ENCODE results near the gene FAM227A.

FAM227A gene

DNA sequence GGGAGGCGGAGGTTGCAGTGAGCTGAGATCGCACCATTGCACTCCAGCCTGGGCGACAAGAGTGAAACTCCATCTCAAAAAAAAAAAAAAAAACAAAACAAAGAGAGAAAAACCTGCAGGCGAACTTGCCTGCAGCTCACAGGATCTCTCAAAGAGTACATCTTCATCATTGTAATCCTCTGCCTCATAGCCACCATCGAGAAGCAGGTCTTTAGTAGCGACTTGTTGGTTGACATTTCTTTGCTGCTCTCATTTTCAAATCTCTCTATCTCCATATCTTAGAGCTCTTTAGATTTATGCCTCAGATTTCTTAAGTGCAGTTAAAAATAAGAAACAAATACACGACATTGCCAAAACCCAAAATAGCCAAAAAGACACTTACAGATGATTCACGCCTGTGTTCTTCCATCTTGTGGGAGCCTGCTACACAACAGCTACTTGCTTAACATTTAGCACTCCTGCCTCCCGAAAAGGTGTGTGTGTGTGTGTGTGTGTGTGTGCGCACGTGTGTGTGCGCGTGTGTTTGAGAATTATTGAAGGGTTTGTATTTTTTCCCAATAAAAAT, 14.6 kb downstream of the FAM227A start:
- Histone ChIP-seq H3K4me3 (replicated peaks; ENCODE audit: low read depth, low read length) (no peak overlapping the region), H3K27me3 (replicated peaks; ENCODE audit: control insufficient read depth, insufficient read depth, low read length) (no peaks in the 10 kb centered on the region), H3K36me3 (ENCODE audit: control insufficient read depth, insufficient read depth, low read length) (no peaks in the 10 kb centered on the region)
- no peak for DNase-seq (ENCODE audit: extremely low read depth, insufficient read length)
- TF ChIP-seq, protein P1, sequence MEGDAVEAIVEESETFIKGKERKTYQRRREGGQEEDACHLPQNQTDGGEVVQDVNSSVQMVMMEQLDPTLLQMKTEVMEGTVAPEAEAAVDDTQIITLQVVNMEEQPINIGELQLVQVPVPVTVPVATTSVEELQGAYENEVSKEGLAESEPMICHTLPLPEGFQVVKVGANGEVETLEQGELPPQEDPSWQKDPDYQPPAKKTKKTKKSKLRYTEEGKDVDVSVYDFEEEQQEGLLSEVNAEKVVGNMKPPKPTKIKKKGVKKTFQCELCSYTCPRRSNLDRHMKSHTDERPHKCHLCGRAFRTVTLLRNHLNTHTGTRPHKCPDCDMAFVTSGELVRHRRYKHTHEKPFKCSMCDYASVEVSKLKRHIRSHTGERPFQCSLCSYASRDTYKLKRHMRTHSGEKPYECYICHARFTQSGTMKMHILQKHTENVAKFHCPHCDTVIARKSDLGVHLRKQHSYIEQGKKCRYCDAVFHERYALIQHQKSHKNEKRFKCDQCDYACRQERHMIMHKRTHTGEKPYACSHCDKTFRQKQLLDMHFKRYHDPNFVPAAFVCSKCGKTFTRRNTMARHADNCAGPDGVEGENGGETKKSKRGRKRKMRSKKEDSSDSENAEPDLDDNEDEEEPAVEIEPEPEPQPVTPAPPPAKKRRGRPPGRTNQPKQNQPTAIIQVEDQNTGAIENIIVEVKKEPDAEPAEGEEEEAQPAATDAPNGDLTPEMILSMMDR (IDR thresholded peaks at IDR 0.05; ENCODE audit: insufficient read depth, low read length, poor library complexity, severe bottlenecking), result no peak

DNA sequence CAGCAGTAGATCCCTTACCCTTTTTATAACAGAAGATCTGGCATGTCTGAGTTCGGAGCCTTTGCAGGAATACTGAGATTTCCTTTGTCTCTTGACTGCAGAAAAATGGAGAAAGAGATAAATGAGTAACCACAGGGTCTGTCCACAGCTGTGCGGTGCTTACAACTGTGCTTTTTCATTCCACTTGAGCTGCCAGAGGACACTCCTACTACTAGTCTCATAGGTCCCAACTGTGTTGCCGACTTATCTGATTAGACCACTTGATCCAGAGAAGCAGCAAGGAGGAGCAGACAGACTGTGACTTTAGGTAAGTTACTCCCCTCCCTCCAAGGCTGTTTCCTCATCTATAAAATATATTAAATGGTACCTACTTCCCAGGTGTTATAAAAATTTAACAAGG, 17.5 kb downstream of the FAM227A start:
- DNase-seq (ENCODE audit: extremely low read depth, insufficient read length), result no peak
- Histone ChIP-seq H3K27me3 (replicated peaks; ENCODE audit: control insufficient read depth, insufficient read depth, low read length) (no peaks in the 10 kb centered on the region), H3K4me3 (replicated peaks; ENCODE audit: low read depth, low read length) (no peak overlapping the region), H3K36me3 (ENCODE audit: control insufficient read depth, insufficient read depth, low read length) (no peaks in the 10 kb centered on the region)
- TF ChIP-seq, protein P1 (IDR thresholded peaks at IDR 0.05; ENCODE audit: insufficient read depth, low read length, poor library complexity, severe bottlenecking), result no peak

DNA sequence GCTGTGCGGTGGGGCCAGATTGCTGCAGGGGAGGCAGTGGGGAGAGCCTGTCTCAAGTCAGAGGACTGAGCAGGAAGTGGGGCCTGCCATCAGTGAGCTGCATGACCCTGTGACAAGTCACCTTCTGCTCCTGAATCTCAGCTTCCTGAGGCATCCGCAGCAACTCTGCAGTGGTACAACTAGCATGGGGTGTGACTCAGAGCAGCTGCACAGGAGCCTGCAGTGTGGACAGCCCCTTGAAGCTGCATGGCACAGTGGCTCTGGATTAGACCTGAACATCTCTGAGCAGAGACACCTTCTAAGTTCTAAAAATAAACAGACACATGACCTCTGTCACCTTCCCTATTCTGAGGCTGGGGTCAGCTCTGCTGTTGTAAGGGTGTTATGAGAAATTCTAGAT, 18.0 kb downstream of the FAM227A start:
- no peaks in the 10 kb centered on the region for H3K36me3 ChIP-seq (ENCODE audit: control insufficient read depth, insufficient read depth, low read length)
- TF ChIP-seq, protein P1 (IDR thresholded peaks at IDR 0.05; ENCODE audit: insufficient read depth, low read length, poor library complexity, severe bottlenecking), result no peak
- no peak for DNase-seq (ENCODE audit: extremely low read depth, insufficient read length)
- H3K27me3 ChIP-seq (replicated peaks; ENCODE audit: control insufficient read depth, insufficient read depth, low read length), result no peaks in the 10 kb centered on the region
- no peak overlapping the region for H3K4me3 ChIP-seq (replicated peaks; ENCODE audit: low read depth, low read length)

DNA sequence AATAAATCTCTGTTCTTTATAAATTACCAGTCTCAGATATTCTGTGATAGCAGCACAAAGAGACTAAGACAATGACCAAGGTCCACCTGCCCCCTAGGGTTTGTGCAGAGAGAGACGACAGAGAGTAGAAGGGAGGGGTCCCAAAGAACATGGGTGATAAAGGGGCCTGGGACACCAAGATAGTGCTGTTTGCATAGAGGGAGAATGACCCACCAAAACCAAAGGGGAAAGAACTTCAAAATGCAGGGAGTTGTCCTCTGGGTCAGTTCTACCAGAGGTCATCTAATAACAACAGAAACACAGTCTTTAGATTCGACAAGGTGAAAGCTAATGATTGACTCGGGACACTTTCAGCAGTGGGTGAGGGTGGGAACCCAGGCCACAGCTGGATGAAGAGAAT, 23.7 kb downstream of the FAM227A start:
- DNase-seq (ENCODE audit: extremely low read depth, insufficient read length), result no peak
- TF ChIP-seq, protein P1 (IDR thresholded peaks at IDR 0.05; ENCODE audit: insufficient read depth, low read length, poor library complexity, severe bottlenecking), result no peak
- no peak overlapping the region for H3K4me3 ChIP-seq (replicated peaks; ENCODE audit: low read depth, low read length)
- H3K36me3 ChIP-seq (ENCODE audit: control insufficient read depth, insufficient read depth, low read length), result no peaks in the 10 kb centered on the region
- no peaks in the 10 kb centered on the region for H3K27me3 ChIP-seq (replicated peaks; ENCODE audit: control insufficient read depth, insufficient read depth, low read length)

DNA sequence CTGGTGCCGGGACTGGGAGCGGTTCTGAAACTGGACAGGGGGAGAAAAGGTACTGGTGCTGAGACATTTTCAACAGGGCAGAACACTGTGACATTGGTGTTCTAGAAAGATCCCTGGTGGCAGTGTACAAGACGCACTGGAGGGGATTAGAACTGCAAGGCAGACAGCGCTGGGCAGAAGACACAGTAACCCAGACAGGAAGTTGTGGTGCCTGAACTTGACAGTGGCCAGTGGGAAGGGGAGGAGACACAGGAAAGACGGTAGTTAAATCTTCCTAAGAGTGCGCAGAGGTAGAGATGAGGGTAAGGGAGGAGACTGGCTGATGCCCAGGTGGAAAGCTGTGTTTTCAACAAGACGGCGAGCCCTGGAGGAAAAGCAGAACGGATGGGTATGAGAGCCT, 24.5 kb downstream of the FAM227A start:
- Histone ChIP-seq H3K4me3 (replicated peaks; ENCODE audit: low read depth, low read length) (no peak overlapping the region), H3K27me3 (replicated peaks; ENCODE audit: control insufficient read depth, insufficient read depth, low read length) (no peaks in the 10 kb centered on the region), H3K36me3 (ENCODE audit: control insufficient read depth, insufficient read depth, low read length) (no peaks in the 10 kb centered on the region)
- TF ChIP-seq, protein P1 (IDR thresholded peaks at IDR 0.05; ENCODE audit: insufficient read depth, low read length, poor library complexity, severe bottlenecking), result no peak
- no peak for DNase-seq (ENCODE audit: extremely low read depth, insufficient read length)

DNA sequence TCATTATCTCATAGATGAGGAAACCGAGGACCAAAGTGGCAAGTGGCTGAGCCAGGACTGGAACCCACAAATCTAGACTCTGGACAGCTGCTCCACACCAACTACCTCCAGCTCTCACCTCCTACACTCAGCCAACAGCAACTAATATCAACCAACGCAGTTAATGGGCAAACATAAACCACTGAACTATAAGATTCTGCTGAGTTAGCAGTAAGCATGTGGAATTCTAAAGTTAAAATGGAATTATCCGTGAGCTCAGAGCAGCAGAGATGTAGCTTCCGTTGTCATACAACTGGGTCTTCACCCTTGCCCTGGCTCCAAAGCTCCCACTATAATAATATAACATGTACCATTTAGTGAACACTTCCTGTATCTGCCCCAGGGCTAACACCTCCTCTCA, 27.1 kb downstream of the FAM227A start:
- no peak overlapping the region for H3K4me3 ChIP-seq (replicated peaks; ENCODE audit: low read depth, low read length)
- no peak for DNase-seq (ENCODE audit: extremely low read depth, insufficient read length)

More for the DNA sequence above, 27.1 kb downstream of the FAM227A start:
- Histone ChIP-seq H3K27me3 (replicated peaks; ENCODE audit: control insufficient read depth, insufficient read depth, low read length) (no peaks in the 10 kb centered on the region), H3K36me3 (ENCODE audit: control insufficient read depth, insufficient read depth, low read length) (no peaks in the 10 kb centered on the region)
- TF ChIP-seq, protein P1 (IDR thresholded peaks at IDR 0.05; ENCODE audit: insufficient read depth, low read length, poor library complexity, severe bottlenecking), result no peak
